HFF-Myc (cell line): Measurements from ENCODE around the gene GSTCD.
"Not testable (repeated sequence)": the region's sequence is repeated elsewhere in the genome, so short reads cannot be mapped to it uniquely, and the experiment has no call there.

Experiments
- DNase-seq: peaks from one replicate; pipeline ENCODE4 v3.0.0-alpha.2; 2011; ENCODE audit warnings: low read depth; ENCODE audit errors: extremely low read depth
- H3K4me3 ChIP-seq: replicated peaks from 2 replicates; pipeline ENCODE4 v1.5.1; 2011; ENCODE audit warnings: low read depth, mild to moderate bottlenecking, control low read depth, low read length
- CTCF ChIP-seq: IDR thresholded peaks from 2 replicates; pipeline ENCODE4 v1.5.1; 2012; ENCODE audit warnings: mild to moderate bottlenecking, low read depth, low read length, control low read depth; ENCODE audit errors: missing control alignments

GSTCD gene

GRCh38 chr4:105751718-105752299 lies 43.2 kb downstream of the GSTCD start:
- no peak for TF ChIP-seq CTCF
- no peak overlapping the region for H3K4me3 ChIP-seq
- DNase-seq: no peak

DNA sequence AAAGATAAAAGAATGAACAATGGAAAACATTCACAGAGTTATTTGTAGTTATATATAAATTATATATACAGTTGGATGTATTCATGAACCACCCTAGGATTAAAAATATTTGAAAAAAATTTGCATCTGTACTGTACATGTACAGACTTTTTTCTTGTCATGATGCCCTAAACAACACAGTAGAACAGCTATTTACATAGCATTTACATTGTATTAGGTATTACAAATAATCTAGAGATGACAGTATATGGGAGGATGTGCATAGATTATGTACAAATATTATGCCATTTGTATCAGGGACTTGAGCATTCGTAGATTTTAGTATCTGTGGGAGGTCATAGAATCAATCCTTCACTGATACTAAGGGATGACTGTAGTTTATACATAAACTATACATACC lies 44.8 kb downstream of the GSTCD start:
- no peak overlapping the region for H3K4me3 ChIP-seq
- no peak for DNase-seq
- no peak for TF ChIP-seq CTCF

- no peak for TF ChIP-seq CTCF
- DNase-seq: no peak
- no peak overlapping the region for H3K4me3 ChIP-seq
These were observed 46.8 kb downstream of the GSTCD start for GRCh38 chr4:105755375-105755774.

DNA sequence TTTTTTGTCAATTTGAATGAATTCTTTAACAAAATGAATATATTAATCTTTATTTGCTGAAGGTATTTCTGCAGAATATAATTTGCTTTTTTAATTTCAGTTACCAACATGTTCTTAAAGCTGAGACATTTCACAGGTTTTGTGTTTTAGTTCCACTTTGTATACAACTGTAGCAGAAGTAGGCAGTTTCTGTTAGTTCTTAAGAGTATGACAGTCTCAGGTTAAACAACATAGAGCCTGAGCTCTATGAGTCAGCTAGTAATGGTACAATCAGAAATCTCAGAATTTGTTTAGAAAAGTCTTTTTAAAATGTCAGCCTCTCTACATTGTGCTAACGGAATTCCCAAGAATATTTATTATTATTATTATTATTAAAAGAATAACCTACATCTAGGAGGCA lies 50.4 kb downstream of the GSTCD start:
- no peak for DNase-seq
- no peak overlapping the region for H3K4me3 ChIP-seq
- no peak for TF ChIP-seq CTCF

DNA sequence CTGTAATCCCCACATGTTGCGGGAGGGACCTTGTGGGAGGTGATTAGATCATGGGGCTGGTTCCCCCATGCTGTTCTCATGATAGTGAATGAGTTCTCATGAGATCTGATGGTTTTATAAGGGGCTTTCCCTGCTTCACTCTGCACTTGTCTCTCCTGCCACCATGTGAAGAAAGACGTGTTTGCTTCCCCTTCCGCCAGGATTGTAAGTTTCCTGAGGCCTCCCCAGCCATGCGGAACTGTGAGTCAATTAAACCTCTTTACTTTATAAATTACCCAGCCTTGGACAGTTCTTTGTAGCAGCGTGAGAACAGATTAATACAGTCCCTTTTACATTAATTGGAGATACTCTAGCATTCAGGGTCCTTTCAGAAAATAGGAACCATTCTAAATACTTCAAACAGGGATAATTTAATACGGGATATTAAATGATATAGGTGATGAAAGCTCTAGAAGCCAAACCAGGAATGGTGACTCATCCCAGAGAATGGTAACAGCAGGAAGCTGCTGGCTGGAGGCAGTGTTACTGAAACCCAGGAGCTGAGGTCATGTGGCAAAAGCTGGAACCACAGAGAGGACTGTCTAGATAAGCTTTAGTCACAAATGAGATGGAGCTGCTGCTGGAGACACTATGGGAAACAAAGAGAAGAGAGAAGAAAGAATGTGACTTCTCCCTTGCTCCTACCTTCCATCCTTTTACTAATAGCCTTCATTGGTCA lies 57.3 kb downstream of the GSTCD start:
- TF ChIP-seq CTCF: no peak
- peak; percentile 61 for DNase-seq
- H3K4me3 ChIP-seq: no peak overlapping the region

DNA sequence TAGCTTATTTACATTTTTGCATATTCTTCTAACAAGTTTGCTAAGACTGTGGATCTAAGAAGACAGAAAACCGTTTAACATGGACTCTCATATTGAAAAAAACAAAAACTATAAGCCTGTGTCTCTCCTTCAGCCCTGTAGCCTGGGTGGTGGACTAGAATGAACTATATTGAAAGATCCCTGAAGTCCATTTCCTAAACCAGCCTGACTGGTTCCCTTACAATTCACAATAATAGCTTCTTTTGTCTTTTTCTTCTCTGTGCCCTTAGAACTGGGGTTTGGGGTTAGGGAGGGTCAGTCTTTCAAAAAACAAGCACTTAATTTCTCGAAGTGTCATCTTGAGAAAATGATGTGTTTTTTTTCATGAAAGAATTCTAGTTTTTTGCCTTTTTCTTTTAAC lies 59.0 kb downstream of the GSTCD start:
- DNase-seq: no peak
- no peak overlapping the region for H3K4me3 ChIP-seq
- no peak for TF ChIP-seq CTCF

- H3K4me3 ChIP-seq, DNase-seq: not testable (repeated sequence)
These were observed 61.9 kb downstream of the GSTCD start for GRCh38 chr4:105770524-105770923.

GRCh38 chr4:105772065-105772464 lies 63.5 kb downstream of the GSTCD start:
- H3K4me3 ChIP-seq, DNase-seq: not testable (repeated sequence)

GRCh38 chr4:105775760-105776415 lies 67.3 kb downstream of the GSTCD start:
- DNase-seq: not testable (repeated sequence)

More at GRCh38 chr4:105775760-105776415, 67.3 kb downstream of the GSTCD start:
- not testable (repeated sequence) for H3K4me3 ChIP-seq
